NCI-H1417 treated with DMSO at 0.1 percent for 48 hours (cell line): ENCODE data around the gene MED13L.

Experiments
- DNase-seq: peaks from one replicate; lab custom pipeline; 2025; lab: John Stamatoyannopoulos, UW

MED13L gene

GRCh38 chr12:116210762-116211161 is 66.7 kb downstream of the MED13L start:
- no peak for DNase-seq

GRCh38 chr12:116210131-116210530 is 67.4 kb downstream of the MED13L start:
- no peak for DNase-seq

GRCh38 chr12:116209503-116209902 is 68.0 kb downstream of the MED13L start:
- no peak for DNase-seq

GRCh38 chr12:116207274-116207673 is 70.2 kb downstream of the MED13L start:
- no peak for DNase-seq

GRCh38 chr12:116206828-116207227 is 70.7 kb downstream of the MED13L start:
- no peak for DNase-seq

- no peak for DNase-seq
These were observed 72.7 kb downstream of the MED13L start for GRCh38 chr12:116204785-116205184.

- no peak for DNase-seq
These were observed 73.3 kb downstream of the MED13L start for GRCh38 chr12:116204169-116204568.

GRCh38 chr12:116202940-116203339 is 74.6 kb downstream of the MED13L start:
- DNase-seq = no peak

GRCh38 chr12:116202433-116202832 is 75.1 kb downstream of the MED13L start:
- no peak for DNase-seq

- no peak for DNase-seq
These were observed 75.6 kb downstream of the MED13L start for GRCh38 chr12:116201908-116202307.

GRCh38 chr12:116201359-116201758 is 76.1 kb downstream of the MED13L start:
- DNase-seq = no peak

- no peak for DNase-seq
These were observed 76.7 kb downstream of the MED13L start for GRCh38 chr12:116200812-116201211.

- no peak for DNase-seq
These were observed 78.3 kb downstream of the MED13L start for GRCh38 chr12:116199160-116199706.

GRCh38 chr12:116196752-116197718 is 80.5 kb downstream of the MED13L start:
- no peak for DNase-seq

GRCh38 chr12:116196226-116196625 is 81.3 kb downstream of the MED13L start:
- DNase-seq = no peak

GRCh38 chr12:116194935-116195431 is 82.5 kb downstream of the MED13L start:
- no peak for DNase-seq

- DNase-seq = no peak
These were observed 87.8 kb downstream of the MED13L start for GRCh38 chr12:116189692-116190091.

- DNase-seq = no peak
These were observed 88.9 kb downstream of the MED13L start for GRCh38 chr12:116188581-116188980.

- no peak for DNase-seq
These were observed 90.4 kb downstream of the MED13L start for GRCh38 chr12:116187151-116187511.

GRCh38 chr12:116186482-116187150 is 90.9 kb downstream of the MED13L start:
- DNase-seq = no peak

GRCh38 chr12:116184763-116185162 is 92.7 kb downstream of the MED13L start:
- no peak for DNase-seq

- no peak for DNase-seq
These were observed 93.8 kb downstream of the MED13L start for GRCh38 chr12:116183741-116184141.
